ENCODE results near the gene PREX1.
"Not testable (repeated sequence)": the region's sequence is repeated elsewhere in the genome, so short reads cannot be mapped to it uniquely, and the experiment has no call there.

PREX1 gene

DNA sequence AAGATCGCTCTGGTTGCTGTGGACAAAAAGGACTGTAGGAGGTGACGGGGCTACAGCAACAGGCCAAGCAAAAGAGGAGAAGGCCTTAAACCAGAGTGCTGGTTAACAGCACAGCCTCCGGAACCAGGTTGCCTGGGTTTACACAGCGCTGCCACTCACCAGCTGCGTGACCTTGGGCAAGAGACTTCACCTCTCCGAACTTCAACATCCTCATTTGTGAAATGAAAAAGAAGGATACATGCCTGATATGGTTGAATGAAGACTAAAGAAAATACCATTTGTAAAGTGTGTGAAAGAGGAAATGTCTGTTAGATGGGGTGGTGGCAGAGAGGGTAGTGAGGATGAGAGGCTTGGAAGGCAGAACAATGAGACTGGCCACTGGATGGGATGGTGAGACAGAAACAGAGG lies 44.9 kb downstream of the PREX1 start:
- H3K9me3 Mint-ChIP-seq: no peaks in the 10 kb centered on the region
- H3K36me3 Mint-ChIP-seq: peaks cover 10% of the 10 kb centered on the region
- peak in 1 of 2 donors; percentile 26 for DNase-seq (ENCODE audit: low spot score in 2 of 2)

DNA sequence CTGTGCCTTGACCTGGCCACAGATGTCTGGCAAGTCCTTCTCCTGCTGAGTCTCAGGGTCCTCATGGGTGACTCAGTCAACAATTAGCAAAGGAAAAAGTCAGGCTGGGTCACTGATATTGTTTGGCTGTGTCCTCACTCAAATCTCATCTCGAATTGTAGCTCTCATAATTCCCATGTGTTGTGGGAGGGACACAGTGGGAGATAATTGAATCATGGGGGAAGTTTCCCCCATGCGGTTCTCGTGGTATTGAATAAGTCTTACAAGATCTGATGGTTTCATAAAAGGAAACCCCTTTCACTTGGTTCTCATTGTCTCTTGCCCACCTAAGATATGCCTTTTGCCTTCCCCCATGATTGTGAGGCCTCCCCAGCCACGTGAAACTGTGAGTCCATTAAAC lies 45.7 kb downstream of the PREX1 start:
- H3K9me3 Mint-ChIP-seq: no peaks in the 10 kb centered on the region
- H3K27me3 Mint-ChIP-seq: no peaks in the 10 kb centered on the region
- peak overlapping the region; percentile 33 for H3K4me3 Mint-ChIP-seq
- ATAC-seq (ENCODE audit: low read depth) (no peak), DNase-seq (ENCODE audit: low spot score in 2 of 2) (no peak)
- peaks cover 10% of the 10 kb centered on the region for H3K36me3 Mint-ChIP-seq
- peaks cover 39% of the 10 kb centered on the region for H3K4me1 Mint-ChIP-seq
- H3K27ac Mint-ChIP-seq: no peak overlapping the region

More for the DNA sequence above, 44.9 kb downstream of the PREX1 start:
- Mint-ChIP-seq H3K27me3 (no peaks in the 10 kb centered on the region), H3K27ac (no peak overlapping the region), H3K4me3 (no peak overlapping the region), H3K4me1 (peaks cover 36% of the 10 kb centered on the region)
- ATAC-seq (ENCODE audit: low read depth): peak; percentile 73

GRCh38 chr20:48781634-48782033 lies 46.2 kb downstream of the PREX1 start:
- no peak for DNase-seq (ENCODE audit: low spot score in 2 of 2)
- no peak for ATAC-seq (ENCODE audit: low read depth)
- peak overlapping the region; percentile 33 for H3K4me3 Mint-ChIP-seq
- no peak overlapping the region for H3K27ac Mint-ChIP-seq
- no peaks in the 10 kb centered on the region for H3K9me3 Mint-ChIP-seq
- peaks cover 12% of the 10 kb centered on the region for H3K36me3 Mint-ChIP-seq
- peaks cover 40% of the 10 kb centered on the region for H3K4me1 Mint-ChIP-seq
- no peaks in the 10 kb centered on the region for H3K27me3 Mint-ChIP-seq

DNA sequence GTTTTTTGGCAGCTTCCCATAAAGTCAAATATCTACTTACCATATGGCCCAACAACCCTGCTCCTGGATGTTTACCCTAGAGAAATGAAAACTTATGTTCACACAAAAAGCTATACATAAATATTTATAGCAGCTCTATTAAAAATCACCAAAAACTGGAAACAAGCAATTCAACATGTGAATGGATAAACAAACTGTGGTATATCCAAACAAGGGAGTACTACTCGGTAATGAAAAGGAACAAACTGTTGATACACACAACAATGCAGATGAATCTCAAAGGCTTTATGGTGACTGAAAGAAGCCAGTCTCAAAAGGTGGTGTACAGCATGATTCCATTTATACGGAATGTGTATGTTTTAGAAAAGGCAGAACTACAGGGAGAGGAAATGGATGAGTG lies 48.4 kb downstream of the PREX1 start:
- Mint-ChIP-seq H3K27me3 (no peaks in the 10 kb centered on the region), H3K27ac (no peak overlapping the region), H3K4me1 (peaks cover 41% of the 10 kb centered on the region), H3K36me3 (peaks cover 20% of the 10 kb centered on the region), H3K9me3 (no peaks in the 10 kb centered on the region), H3K4me3 (no peak overlapping the region)
- ATAC-seq (ENCODE audit: low read depth): no peak
- no peak for DNase-seq (ENCODE audit: low spot score in 2 of 2)

GRCh38 chr20:48777821-48778220 lies 50.0 kb downstream of the PREX1 start:
- ATAC-seq (ENCODE audit: low read depth): no peak
- Mint-ChIP-seq H3K9me3 (no peaks in the 10 kb centered on the region), H3K27ac (no peak overlapping the region), H3K36me3 (peaks cover 23% of the 10 kb centered on the region), H3K4me1 (peaks cover 53% of the 10 kb centered on the region), H3K27me3 (no peaks in the 10 kb centered on the region), H3K4me3 (peak overlapping the region; percentile 14)
- DNase-seq (ENCODE audit: low spot score in 2 of 2): no peak

DNA sequence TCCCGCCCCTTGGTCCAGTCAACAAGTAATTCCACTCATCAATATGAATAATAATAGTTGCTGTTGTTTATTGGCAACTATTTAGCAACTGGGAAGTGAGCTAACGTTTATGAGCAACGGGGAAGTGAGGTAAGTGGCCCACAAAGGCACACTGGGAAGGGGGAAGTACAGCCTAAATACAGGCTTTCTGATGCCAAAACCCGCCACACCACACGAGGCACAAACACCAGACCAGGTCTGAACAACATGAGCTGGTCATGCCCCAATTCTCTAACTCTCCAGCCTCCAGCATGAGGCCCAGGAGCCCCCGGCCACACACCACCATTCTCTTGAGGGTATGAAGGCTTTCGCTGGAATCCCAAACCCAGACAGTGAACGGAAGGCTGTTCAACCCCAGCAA lies 50.8 kb downstream of the PREX1 start:
- Mint-ChIP-seq H3K9me3 (no peaks in the 10 kb centered on the region), H3K27ac (no peak overlapping the region), H3K4me1 (peaks cover 58% of the 10 kb centered on the region), H3K4me3 (peak overlapping the region; percentile 34), H3K27me3 (no peaks in the 10 kb centered on the region), H3K36me3 (peaks cover 23% of the 10 kb centered on the region)
- DNase-seq (ENCODE audit: low spot score in 2 of 2) (peak in 1 of 2 donors; percentile 47), ATAC-seq (ENCODE audit: low read depth) (peak; percentile 81)

- DNase-seq (ENCODE audit: low spot score in 2 of 2) (no peak), ATAC-seq (ENCODE audit: low read depth) (no peak)
- Mint-ChIP-seq H3K27ac (no peak overlapping the region), H3K9me3 (no peaks in the 10 kb centered on the region), H3K4me1 (peaks cover 62% of the 10 kb centered on the region), H3K36me3 (peaks cover 21% of the 10 kb centered on the region), H3K27me3 (no peaks in the 10 kb centered on the region), H3K4me3 (no peak overlapping the region)
These were observed 51.5 kb downstream of the PREX1 start for GRCh38 chr20:48776306-48776705.

GRCh38 chr20:48775545-48775944 lies 52.3 kb downstream of the PREX1 start:
- DNase-seq (ENCODE audit: low spot score in 2 of 2); H3K27me3 Mint-ChIP-seq; H3K9me3 Mint-ChIP-seq; ATAC-seq (ENCODE audit: low read depth): not testable (repeated sequence)
- H3K4me3 Mint-ChIP-seq: peak overlapping the region; percentile 59
- peak overlapping the region; percentile 79 for H3K27ac Mint-ChIP-seq
- H3K36me3 Mint-ChIP-seq: peaks cover 21% of the 10 kb centered on the region
- peaks cover 61% of the 10 kb centered on the region for H3K4me1 Mint-ChIP-seq

DNA sequence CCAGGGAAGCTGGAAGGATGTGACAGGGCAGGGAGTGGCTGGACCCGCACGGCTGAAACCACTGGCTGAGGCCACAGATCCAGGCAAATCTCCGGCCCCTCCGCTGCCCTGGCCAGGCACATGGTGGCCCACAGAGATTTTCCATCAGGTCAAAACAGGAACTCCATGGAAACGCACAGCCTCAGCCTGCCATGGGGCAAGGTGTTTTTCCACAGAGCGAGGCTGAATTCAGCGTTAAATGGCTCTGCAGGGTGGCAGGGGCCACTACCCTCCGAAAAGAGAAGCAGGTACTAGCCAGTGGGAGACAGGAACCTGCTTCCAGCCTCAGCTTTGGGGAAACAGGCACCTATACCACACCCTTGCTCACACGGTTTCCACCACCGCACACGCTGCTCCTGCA lies 53.1 kb downstream of the PREX1 start:
- Mint-ChIP-seq H3K4me1 (peaks cover 62% of the 10 kb centered on the region), H3K27ac (peak overlapping the region; percentile 79), H3K36me3 (peaks cover 21% of the 10 kb centered on the region)

GRCh38 chr20:48773837-48774418 lies 53.9 kb downstream of the PREX1 start:
- ATAC-seq (ENCODE audit: low read depth): no peak
- Mint-ChIP-seq H3K36me3 (peaks cover 17% of the 10 kb centered on the region), H3K9me3 (no peaks in the 10 kb centered on the region), H3K27ac (peak overlapping the region; percentile 87), H3K4me1 (peaks cover 65% of the 10 kb centered on the region), H3K27me3 (no peaks in the 10 kb centered on the region), H3K4me3 (peak overlapping the region; percentile 77)
- no peak for DNase-seq (ENCODE audit: low spot score in 2 of 2)

More for the DNA sequence above, 53.1 kb downstream of the PREX1 start:
- H3K27me3 Mint-ChIP-seq: no peaks in the 10 kb centered on the region
- no peaks in the 10 kb centered on the region for H3K9me3 Mint-ChIP-seq
- peak overlapping the region; percentile 59 for H3K4me3 Mint-ChIP-seq
- DNase-seq (ENCODE audit: low spot score in 2 of 2) (no peak), ATAC-seq (ENCODE audit: low read depth) (no peak)

DNA sequence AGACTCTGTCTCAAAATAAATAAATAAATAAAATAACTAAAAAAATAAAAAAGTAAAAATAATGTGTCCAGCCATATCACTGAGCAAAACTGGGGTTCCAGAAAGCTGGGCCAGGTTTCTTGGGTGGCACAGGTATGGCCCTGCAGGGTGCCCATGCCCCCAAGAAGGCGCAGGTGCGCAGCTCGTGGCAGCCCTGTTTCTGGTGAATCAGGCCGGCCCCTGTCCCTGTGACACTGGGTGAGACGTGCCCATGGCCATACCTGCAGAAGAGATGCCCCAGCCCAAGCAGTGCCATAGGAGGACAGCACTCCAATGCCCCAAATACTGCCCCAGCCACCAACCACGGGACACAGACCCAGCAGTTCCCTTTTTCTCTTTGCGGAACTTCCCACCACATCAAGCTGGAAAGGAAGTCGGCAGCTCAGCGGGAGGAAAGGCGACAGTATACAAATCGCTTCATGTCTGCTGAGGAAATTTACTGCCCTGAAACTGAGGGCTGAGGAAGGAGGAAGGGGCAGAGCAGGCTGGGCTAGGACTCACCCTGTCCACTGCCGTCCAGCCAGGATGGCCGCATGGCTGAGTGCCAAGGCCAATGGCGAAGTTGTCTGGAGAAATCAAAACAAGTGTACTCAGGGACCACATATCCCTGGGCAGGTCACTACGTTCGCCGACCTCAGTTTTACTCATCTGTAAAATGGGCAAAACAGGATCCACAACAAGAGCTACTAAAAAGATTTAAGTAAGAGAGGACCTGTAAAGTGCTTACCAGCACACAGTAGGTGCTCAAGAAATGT lies 55.4 kb downstream of the PREX1 start:
- Mint-ChIP-seq H3K27me3 (no peaks in the 10 kb centered on the region), H3K9me3 (no peaks in the 10 kb centered on the region), H3K27ac (peak overlapping the region; percentile 87), H3K36me3 (peaks cover 18% of the 10 kb centered on the region), H3K4me1 (peaks cover 68% of the 10 kb centered on the region), H3K4me3 (peak overlapping the region; percentile 83)
- ATAC-seq (ENCODE audit: low read depth) (peak; percentile 72), DNase-seq (ENCODE audit: low spot score in 2 of 2) (peak in 1 of 2 donors; percentile 54)

DNA sequence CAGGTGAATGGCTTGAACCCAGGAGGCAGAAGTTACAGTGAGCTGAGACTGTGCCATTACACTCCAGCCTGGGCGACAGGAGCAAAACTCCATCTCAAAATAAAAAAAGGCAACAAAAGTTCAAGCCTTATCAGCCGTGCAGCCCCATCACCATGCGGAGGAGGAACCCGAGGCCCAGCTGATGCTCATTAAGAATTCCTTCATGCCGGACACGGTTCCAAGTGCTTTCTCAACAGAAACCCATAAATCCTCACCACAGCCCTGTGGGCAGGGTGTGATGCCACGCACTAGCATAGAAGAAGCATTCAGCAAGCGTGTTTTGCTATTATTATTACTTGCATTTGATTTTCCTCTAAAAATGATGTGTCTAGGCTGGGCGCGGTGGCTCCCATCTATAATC lies 56.3 kb downstream of the PREX1 start:
- no peak overlapping the region for H3K4me3 Mint-ChIP-seq
- H3K27me3 Mint-ChIP-seq: no peaks in the 10 kb centered on the region
- ATAC-seq (ENCODE audit: low read depth) (no peak), DNase-seq (ENCODE audit: low spot score in 2 of 2) (no peak)
- peaks cover 65% of the 10 kb centered on the region for H3K4me1 Mint-ChIP-seq
- H3K27ac Mint-ChIP-seq: no peak overlapping the region
- H3K9me3 Mint-ChIP-seq: no peaks in the 10 kb centered on the region
- H3K36me3 Mint-ChIP-seq: peaks cover 19% of the 10 kb centered on the region

DNA sequence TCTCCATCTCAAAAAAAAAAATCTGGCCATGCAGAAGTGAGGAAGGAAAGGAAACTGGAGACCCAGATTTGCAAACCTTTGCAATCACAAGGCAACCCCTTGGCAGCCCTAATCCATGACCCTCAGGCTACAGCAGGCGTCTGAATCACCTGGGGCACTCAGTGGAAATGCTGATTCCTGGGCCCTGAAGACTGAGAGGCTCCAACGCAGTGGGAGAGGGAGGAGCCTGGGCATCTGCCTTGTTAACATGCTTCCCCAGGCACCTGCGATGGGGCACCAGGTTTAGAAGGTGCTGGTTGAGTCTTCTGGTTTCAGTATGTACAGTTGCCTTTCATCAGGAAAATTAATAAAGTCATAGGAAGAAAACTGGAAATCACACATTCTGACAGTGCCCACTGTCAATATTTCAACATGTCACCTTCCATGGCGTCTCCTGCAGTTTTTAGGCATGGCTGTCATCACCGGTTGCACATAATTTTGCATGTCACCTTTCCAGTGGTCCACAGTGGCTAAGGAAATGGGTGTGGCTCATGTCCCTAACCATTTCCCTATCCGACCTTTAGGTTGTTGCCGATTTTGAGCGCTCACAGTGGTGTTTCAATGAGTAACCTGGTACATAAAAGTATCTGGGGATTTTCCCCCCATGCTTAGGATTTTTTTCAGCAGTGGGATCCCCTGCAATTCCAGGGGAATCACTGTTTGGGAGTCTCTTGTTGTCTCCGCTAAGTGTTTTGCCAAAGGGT lies 56.9 kb downstream of the PREX1 start:
- H3K36me3 Mint-ChIP-seq: peaks cover 20% of the 10 kb centered on the region
- H3K27me3 Mint-ChIP-seq: no peaks in the 10 kb centered on the region
- DNase-seq (ENCODE audit: low spot score in 2 of 2) (no peak), ATAC-seq (ENCODE audit: low read depth) (no peak)
- H3K9me3 Mint-ChIP-seq: no peaks in the 10 kb centered on the region
- H3K4me3 Mint-ChIP-seq: no peak overlapping the region
- H3K4me1 Mint-ChIP-seq: peaks cover 67% of the 10 kb centered on the region
- no peak overlapping the region for H3K27ac Mint-ChIP-seq
